ENCODE results near the gene RHEB. TPM values are rescaled to one million over a fixed set of nuclear protein-coding genes. Genes with fewer than 3 reads are reported as not detected.
A peak's percentile ranks its signal among the peaks of the same experiment; 100 is the strongest.
"Not testable (repeated sequence)": the region's sequence is repeated elsewhere in the genome, so short reads cannot be mapped to it uniquely, and the experiment has no call there.

The RHEB gene
- total RNA-seq, 1 donor from 2014 or later = 71.7 TPM

DNA sequence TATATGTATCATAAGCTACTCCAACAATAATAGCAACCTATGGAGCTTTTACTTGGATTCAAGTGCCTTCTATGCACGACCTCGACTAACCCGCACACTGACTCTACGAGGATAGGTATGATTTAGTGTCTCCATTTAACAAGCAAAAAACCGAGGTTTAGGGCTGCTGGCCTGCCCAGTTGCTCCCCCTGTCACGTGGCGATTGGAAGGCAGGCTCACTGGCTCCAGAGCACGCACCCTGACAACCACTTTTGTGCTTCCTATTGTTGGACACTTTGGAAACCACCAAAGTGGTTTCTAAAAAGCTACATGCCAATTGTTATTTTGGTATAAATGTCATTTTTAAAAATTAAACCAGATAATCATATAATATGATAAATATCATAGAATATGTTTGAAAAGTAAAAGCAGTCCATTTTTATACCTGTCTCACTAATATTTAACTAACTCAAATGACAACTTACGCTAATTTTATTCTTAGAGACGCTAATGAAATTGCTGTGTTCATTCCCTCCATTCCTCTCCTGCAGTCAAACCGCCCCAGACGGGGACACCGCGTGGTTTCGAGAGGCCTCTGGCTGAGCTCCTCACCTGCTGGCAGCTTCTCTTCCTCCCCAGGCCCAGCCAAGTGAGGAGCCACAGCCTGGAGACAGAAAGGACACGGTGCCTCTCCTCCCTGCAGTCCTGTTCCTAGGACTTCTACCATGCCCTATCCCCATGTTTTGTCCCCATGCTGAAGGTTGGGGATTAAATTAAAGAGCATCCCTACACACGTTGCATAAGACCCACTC is 22.2 kb upstream of the RHEB start:
- H3K9me3 Mint-ChIP-seq (ENCODE audit: low read depth) = no peaks in the 10 kb centered on the region
- H3K27me3 Mint-ChIP-seq = peaks cover 3% of the 10 kb centered on the region
- TF ChIP-seq, protein P1, sequence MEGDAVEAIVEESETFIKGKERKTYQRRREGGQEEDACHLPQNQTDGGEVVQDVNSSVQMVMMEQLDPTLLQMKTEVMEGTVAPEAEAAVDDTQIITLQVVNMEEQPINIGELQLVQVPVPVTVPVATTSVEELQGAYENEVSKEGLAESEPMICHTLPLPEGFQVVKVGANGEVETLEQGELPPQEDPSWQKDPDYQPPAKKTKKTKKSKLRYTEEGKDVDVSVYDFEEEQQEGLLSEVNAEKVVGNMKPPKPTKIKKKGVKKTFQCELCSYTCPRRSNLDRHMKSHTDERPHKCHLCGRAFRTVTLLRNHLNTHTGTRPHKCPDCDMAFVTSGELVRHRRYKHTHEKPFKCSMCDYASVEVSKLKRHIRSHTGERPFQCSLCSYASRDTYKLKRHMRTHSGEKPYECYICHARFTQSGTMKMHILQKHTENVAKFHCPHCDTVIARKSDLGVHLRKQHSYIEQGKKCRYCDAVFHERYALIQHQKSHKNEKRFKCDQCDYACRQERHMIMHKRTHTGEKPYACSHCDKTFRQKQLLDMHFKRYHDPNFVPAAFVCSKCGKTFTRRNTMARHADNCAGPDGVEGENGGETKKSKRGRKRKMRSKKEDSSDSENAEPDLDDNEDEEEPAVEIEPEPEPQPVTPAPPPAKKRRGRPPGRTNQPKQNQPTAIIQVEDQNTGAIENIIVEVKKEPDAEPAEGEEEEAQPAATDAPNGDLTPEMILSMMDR (IDR thresholded peaks at IDR 0.05; ENCODE audit: unreplicated experiment) = no peak
- no peak overlapping the region for H3K4me3 Mint-ChIP-seq (ENCODE audit: low read depth)
- peaks cover 13% of the 10 kb centered on the region for H3K4me1 Mint-ChIP-seq (ENCODE audit: low read depth)
- peak overlapping the region; percentile 34 for H3K27ac Mint-ChIP-seq
- no peak for DNase-seq (ENCODE audit: low spot score, unreplicated experiment)
- no peaks in the 10 kb centered on the region for H3K36me3 Mint-ChIP-seq (ENCODE audit: insufficient read depth)

DNA sequence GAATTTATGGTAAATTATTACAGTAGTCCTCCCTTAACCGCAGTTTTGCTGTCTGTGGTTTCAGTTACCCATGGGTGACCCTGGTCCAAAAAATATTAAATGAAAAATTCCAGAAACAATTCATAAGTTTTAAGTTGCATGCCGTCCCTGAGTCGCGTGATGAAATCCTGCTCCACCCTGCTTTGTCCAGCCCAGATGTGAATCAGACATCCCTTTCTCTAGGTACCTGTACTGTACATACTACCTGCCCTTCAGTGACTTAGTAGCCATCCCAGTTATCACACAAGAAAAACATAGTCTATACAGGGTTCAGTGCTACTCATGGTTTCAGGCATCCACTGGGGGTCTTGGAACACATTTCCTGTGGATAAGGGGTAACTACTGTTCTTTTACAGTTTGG is 20.5 kb upstream of the RHEB start:
- Mint-ChIP-seq H3K9me3 (ENCODE audit: low read depth) (no peaks in the 10 kb centered on the region), H3K4me3 (ENCODE audit: low read depth) (no peak overlapping the region), H3K36me3 (ENCODE audit: insufficient read depth) (no peaks in the 10 kb centered on the region), H3K27me3 (no peaks in the 10 kb centered on the region), H3K4me1 (ENCODE audit: low read depth) (peaks cover 13% of the 10 kb centered on the region), H3K27ac (no peak overlapping the region)
- no peak for DNase-seq (ENCODE audit: low spot score, unreplicated experiment)
- TF ChIP-seq, protein P1 (IDR thresholded peaks at IDR 0.05; ENCODE audit: unreplicated experiment) = no peak

DNA sequence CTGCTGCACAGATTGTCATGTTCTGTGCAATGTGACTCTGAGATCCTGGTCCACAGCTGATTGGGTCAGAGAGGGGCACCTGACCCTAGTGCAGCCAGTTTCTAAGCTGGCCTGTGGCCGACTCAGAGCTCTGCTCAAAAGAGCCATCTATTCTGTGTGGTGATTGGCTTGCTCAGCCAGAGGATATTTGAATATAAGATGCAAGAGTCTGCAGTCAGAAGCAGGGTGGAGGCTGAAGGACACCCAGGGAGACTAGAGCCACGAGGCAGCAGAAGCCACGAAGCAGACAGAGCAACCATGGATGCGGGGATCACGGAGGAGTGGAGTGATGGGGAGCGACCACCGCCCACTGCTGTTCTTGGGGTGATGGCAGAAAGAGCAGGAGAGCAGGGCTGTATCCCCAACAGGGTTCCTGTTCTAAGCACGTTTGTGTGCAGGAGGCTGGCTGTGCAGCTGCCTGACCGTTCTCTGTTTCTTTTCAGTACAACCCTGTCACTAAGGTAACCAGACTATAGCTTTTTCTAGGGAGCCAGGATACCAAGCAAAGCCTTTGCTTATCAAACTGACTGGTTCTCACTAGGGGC is 19.5 kb upstream of the RHEB start:
- Mint-ChIP-seq H3K9me3 (ENCODE audit: low read depth) (no peaks in the 10 kb centered on the region), H3K4me1 (ENCODE audit: low read depth) (peaks cover 13% of the 10 kb centered on the region), H3K36me3 (ENCODE audit: insufficient read depth) (no peaks in the 10 kb centered on the region), H3K27ac (peak overlapping the region; percentile 57), H3K27me3 (no peaks in the 10 kb centered on the region), H3K4me3 (ENCODE audit: low read depth) (no peak overlapping the region)
- no peak for DNase-seq (ENCODE audit: low spot score, unreplicated experiment)
- TF ChIP-seq, protein P1 (IDR thresholded peaks at IDR 0.05; ENCODE audit: unreplicated experiment) = no peak

DNA sequence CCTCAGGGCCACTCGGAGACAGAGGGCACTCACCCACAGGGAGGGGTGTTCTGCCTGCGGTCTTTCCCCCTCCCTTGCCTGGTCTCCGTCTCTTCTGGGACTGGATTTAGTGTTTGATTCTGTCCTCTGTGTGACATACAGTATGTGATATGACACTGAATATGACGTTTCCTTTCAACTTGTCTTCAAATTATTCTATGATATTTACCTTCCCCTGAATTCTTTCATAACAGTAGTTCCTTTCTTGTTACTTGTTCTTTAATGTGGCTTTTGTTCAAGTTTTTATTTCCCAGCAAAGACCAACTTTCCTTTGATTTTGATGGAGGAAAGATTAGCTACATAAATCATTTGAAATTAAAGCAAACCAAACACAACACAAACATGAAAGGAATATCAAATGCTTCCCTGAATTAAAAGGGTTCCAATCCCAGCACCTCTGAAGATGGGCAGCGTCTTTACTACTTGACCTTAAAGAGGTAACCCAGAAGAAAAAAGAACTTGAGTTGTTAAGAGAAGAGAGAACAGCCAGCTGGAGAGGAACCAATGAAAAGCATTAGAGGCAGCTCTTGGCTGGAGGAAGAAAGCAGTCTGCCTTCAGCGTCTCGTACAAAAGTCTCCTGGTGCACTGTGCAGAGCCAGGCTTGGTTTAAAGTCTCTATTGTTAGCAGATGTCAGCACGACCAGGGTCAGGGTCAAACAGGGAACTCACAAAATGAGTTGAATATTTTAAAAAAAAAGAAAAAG is 18.3 kb upstream of the RHEB start:
- no peak for DNase-seq (ENCODE audit: low spot score, unreplicated experiment)
- Mint-ChIP-seq H3K9me3 (ENCODE audit: low read depth) (no peaks in the 10 kb centered on the region), H3K4me3 (ENCODE audit: low read depth) (no peak overlapping the region), H3K4me1 (ENCODE audit: low read depth) (peaks cover 13% of the 10 kb centered on the region), H3K27me3 (peaks cover under 1% of the 10 kb centered on the region), H3K27ac (peak overlapping the region; percentile 89), H3K36me3 (ENCODE audit: insufficient read depth) (no peaks in the 10 kb centered on the region)
- TF ChIP-seq, protein P1 (IDR thresholded peaks at IDR 0.05; ENCODE audit: unreplicated experiment) = no peak

DNA sequence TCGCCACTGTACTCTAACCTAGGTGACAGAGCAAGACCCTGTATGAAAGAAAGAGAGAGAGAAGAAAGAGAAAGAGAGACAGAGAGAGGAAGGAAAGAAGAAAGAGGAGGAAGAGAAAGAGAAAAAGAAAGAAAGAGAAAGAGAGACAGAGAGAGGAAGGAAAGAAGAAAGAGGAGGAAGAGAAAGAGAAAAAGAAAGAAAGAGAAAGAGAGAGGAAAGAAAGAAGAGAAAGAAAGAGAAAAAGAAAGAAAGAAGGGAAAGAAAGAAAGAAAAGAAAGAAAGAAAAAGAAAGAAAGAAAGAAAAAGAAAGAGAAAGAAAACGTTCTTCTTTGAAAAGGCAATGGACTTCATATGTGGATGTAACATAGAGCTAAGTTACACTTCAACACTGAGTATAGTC is 16.5 kb upstream of the RHEB start:
- peaks cover 13% of the 10 kb centered on the region for H3K4me1 Mint-ChIP-seq (ENCODE audit: low read depth)
- H3K4me3 Mint-ChIP-seq (ENCODE audit: low read depth); H3K9me3 Mint-ChIP-seq (ENCODE audit: low read depth); H3K27ac Mint-ChIP-seq; DNase-seq (ENCODE audit: low spot score, unreplicated experiment); H3K27me3 Mint-ChIP-seq; H3K36me3 Mint-ChIP-seq (ENCODE audit: insufficient read depth): not testable (repeated sequence)
